ENCODE data around the gene XXYLT1. TPM values are rescaled to one million over a fixed set of nuclear protein-coding genes. Genes with fewer than 3 reads are reported as not detected.

Gene XXYLT1
- total and polyA plus RNA-seq, 9 of the 15 experiments (the other 6 are each of a cell fraction or from before 2014, with no cell fraction given) = 1.9 to 18.9 (median 15.0) TPM

DNA sequence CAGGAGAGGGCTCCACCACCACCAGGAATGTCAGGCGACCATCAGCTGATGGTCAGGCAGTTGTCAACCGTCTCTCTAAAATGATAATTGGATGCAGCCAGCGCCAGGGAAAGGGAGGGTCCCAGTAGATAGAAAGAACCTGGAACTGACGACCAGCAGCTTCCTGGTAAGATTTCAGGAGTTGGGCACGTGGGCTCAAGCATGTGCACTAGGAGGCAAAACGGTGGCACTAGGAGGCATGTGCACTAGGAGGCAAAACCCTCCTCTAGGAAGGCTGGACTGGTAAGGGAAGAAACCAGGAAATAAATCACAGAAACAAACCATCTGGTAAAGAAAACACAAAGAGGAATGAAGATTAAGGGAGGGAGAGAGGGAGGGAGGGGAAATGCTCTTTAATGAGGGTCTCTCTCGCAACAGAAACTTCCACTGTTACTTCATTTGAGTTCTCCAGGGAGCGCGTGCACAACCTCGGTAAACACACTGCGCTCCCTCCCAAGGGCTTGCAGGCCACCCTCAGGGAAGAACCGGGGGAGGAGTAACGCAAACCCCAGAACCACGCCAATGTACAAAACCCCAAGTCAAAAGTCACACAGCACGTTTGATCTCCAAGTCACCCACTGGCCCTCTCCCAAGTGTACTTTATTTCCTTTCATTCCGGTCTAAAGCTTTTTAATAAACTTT lies 116.7 kb downstream of the XXYLT1 start (continued):
- TF ChIP-seq VEZF1 (CRISPR knock-in tag; IDR thresholded peaks at IDR 0.05) (0 out of 2 replicates have a peak, but pooled peaks have one; percentile 4), PTRF (tag; IDR thresholded peaks at IDR 0.05) (0 out of 2 replicates have a peak, but pooled peaks have one; percentile 17), CLOCK (CRISPR knock-in tag; IDR thresholded peaks at IDR 0.05; ENCODE audit: borderline replicate concordance) (0 out of 2 replicates have a peak, but pooled peaks have one; percentile 5)

- H2AFZ ChIP-seq (ENCODE audit: low read depth, low read length) = peak overlapping the region; percentile 85; the same call in 1 of the 2 replicates
- peak overlapping the region in 1 of 2 experiments; percentile 11; a peak in 1 of 4 replicates for H3K9ac ChIP-seq (ENCODE audit: insufficient read depth in 1 of 2, low read depth in 2 of 2, low read length in 2 of 2)
- in situ Hi-C loops (cut with MboI) (no loop called here), intact Hi-C loops (cut with micrococcal nuclease) (loop anchor here (5.0 kb wide), 1 partner anchor 36 kb away; no protein-coding TSS in a partner anchor)
- H3K9me1 ChIP-seq (ENCODE audit: control insufficient read depth, insufficient read depth, low read length) = no peaks in the 10 kb centered on the region
- ATAC-seq (no peak), FAIRE-seq (no peak), DNase-seq (ENCODE audit: extremely low read depth in 1 of 4, low spot score in 3 of 4) (no peak)
- ChIA-PET CTCF (ENCODE audit: low intra/inter-chr PET ratio) (no interaction called here), POLR2A (interaction anchor here (0.7 to 2.4 kb wide), 4 partner anchors 9 to 33 kb away, joined by 3 to 7 read pairs (median 4); no protein-coding TSS in a partner anchor)
- H4K20me1 ChIP-seq (replicated peaks; ENCODE audit: control insufficient read depth, insufficient read depth, low read length) = no peaks in the 10 kb centered on the region
- H3K4me3 ChIP-seq = no peak overlapping the region
- H3K9me3 ChIP-seq (replicated peaks; ENCODE audit: control insufficient read depth, insufficient read depth, low read depth, low read length) = no peaks in the 10 kb centered on the region
- peaks cover 4% of the 10 kb centered on the region; the same call in 1 of the 3 replicates for H3K36me3 ChIP-seq (ENCODE audit: control insufficient read depth, insufficient read depth, low read length)
- H3K79me2 ChIP-seq (ENCODE audit: control insufficient read depth, insufficient read depth, low read length) = peaks cover 8% of the 10 kb centered on the region; the same call in 2 of the 3 replicates
- H3K27me3 ChIP-seq (ENCODE audit: control insufficient read depth in 2 of 2, insufficient read depth in 2 of 2, low read length in 2 of 2) = no peaks in the 10 kb centered on the region
- peaks cover 47 to 60% of the 10 kb centered on the region in 2 experiments for H3K4me1 ChIP-seq (replicated peaks in 1 of 2; ENCODE audit: control insufficient read depth in 2 of 2, insufficient read depth in 2 of 2, low read length in 2 of 2)
- TF ChIP-seq ZNF695 (CRISPR knock-in tag; IDR thresholded peaks at IDR 0.05) (no peak), DMBX1 (CRISPR knock-in tag; IDR thresholded peaks at IDR 0.05; ENCODE audit: borderline replicate concordance) (peak; percentile 21; the same call in 1 of the 2 replicates), ZKSCAN8 (CRISPR knock-in tag; IDR thresholded peaks at IDR 0.05) (0 out of 2 replicates have a peak, but pooled peaks have one; percentile 24)
- 82% methylated on average over 7 of the region's 8 CpGs for WGBS (ENCODE audit: insufficient coverage, low coverage, missing lambda C conversion rate)
- H3K4me2 ChIP-seq (ENCODE audit: insufficient read depth, low read length) = no peak overlapping the region
- H3K27ac ChIP-seq (ENCODE audit: extremely low read depth, low read depth, low read length) = peak overlapping the region; percentile 84; the same call in 2 of the 3 replicates
- no TSS peak for BruUV-seq (replicated peaks)
These were observed 117.3 kb downstream of the XXYLT1 start for GRCh38 chr3:195153653-195154052.

All from K562 (cell line).